ENCODE results near the gene CFAP206. TPM values are rescaled to one million over a fixed set of nuclear protein-coding genes. Genes with fewer than 3 reads are reported as not detected.
A peak's percentile ranks its signal among the peaks of the same experiment; 100 is the strongest.

CFAP206 gene
- total and polyA plus RNA-seq, 10 of the 15 experiments (the other 5 are each of a cell fraction or from before 2014, with no cell fraction given), result 0.04 to 0.24 (median 0.09) TPM; not detected in 6

- no peak for TF ChIP-seq MEF2B (IDR thresholded peaks at IDR 0.05; ENCODE audit: partially characterized antibody, poor library complexity, severe bottlenecking)
- peak; percentile 62 to 64 for TF ChIP-seq IKZF2 (IDR thresholded peaks at IDR 0.05)
- TF ChIP-seq USF1 (IDR thresholded peaks at IDR 0.05; ENCODE audit: borderline replicate concordance, extremely low read length, insufficient read depth, low read depth, low read length), result no peak
- no peak for TF ChIP-seq E2F4 (IDR thresholded peaks at IDR 0.05; ENCODE audit: low read depth, low read length)
- TF ChIP-seq STAT1 (conservative IDR thresholded peaks at IDR 0.05), result no peak
- TF ChIP-seq ZBED1 (IDR thresholded peaks at IDR 0.05; ENCODE audit: borderline replicate concordance), result no peak; the same call in 1 of the 2 replicates
- no peak for TF ChIP-seq ATF2 (IDR thresholded peaks at IDR 0.05; ENCODE audit: low read length)
- TF ChIP-seq ETV6 (conservative IDR thresholded peaks at IDR 0.05 in 1 of 2, IDR thresholded peaks at IDR 0.05 in 1 of 2; ENCODE audit: borderline replicate concordance in 1 of 2, low read depth in 1 of 2), result no peak
- no peak for TF ChIP-seq RAD21 (IDR thresholded peaks at IDR 0.05; ENCODE audit: insufficient read depth, low read depth, low read length)
- no peak for TF ChIP-seq SP1 (IDR thresholded peaks at IDR 0.05; ENCODE audit: low read depth, low read length)
- TF ChIP-seq SMC3 (IDR thresholded peaks at IDR 0.05; ENCODE audit: borderline replicate concordance, low read length), result no peak; the same call in 1 of the 2 replicates
- TF ChIP-seq SMAD5 (IDR thresholded peaks at IDR 0.05; ENCODE audit: low read depth), result no peak
- TF ChIP-seq RCOR1 (conservative IDR thresholded peaks at IDR 0.05; ENCODE audit: low read depth, low read length), result no peak
- no peak for TF ChIP-seq CUX1 (IDR thresholded peaks at IDR 0.05; ENCODE audit: insufficient replicate concordance, low read depth, low read length)
- no peak for TF ChIP-seq ZSCAN29 (IDR thresholded peaks at IDR 0.05)
- TF ChIP-seq CREB1 (IDR thresholded peaks at IDR 0.05; ENCODE audit: low read depth), result peak; percentile 63
- no peak for TF ChIP-seq NFYA (IDR thresholded peaks at IDR 0.05; ENCODE audit: borderline replicate concordance, low read depth, low read length)
- TF ChIP-seq ASH2L (IDR thresholded peaks at IDR 0.05; ENCODE audit: borderline replicate concordance, low read depth), result peak; percentile 81; the same call in 1 of the 2 replicates
- peak; percentile 65 for TF ChIP-seq SIX5 (IDR thresholded peaks at IDR 0.05; ENCODE audit: low read depth, low read length, severe bottlenecking)
- no peak for TF ChIP-seq CBX5 (IDR thresholded peaks at IDR 0.05; ENCODE audit: low read depth)
- no peak for TF ChIP-seq BRCA1 (IDR thresholded peaks at IDR 0.05; ENCODE audit: low read depth, low read length)
Measured at GRCh38 chr6:87472525-87473418, 65.0 kb downstream of the CFAP206 start, which contains the start of gene SLC35A1 (continued).
